Measurements from ENCODE around the gene KIF11.

KIF11 gene

GRCh38 chr10:92678206-92678605 lies 85.3 kb downstream of the KIF11 start:
- H3K36me3 ChIP-seq (ENCODE audit: control insufficient read depth in 1 of 2, insufficient read depth in 2 of 2, low read length in 2 of 2): no peaks in the 10 kb centered on the region
- no peaks in the 10 kb centered on the region for H3K79me1 ChIP-seq (ENCODE audit: low read length)
- no peak overlapping the region for H3K4me3 ChIP-seq (ENCODE audit: low read depth, low read length)
- no peak overlapping the region for H4K91ac ChIP-seq (ENCODE audit: low read depth, low read length)
- DNase-seq: no peak
- no peaks in the 10 kb centered on the region for H3K9me3 ChIP-seq (ENCODE audit: insufficient read depth, low read depth, low read length)
- no peak overlapping the region for H3K23ac ChIP-seq (ENCODE audit: low read length)
- H4K8ac ChIP-seq (ENCODE audit: low read depth, low read length): no peak overlapping the region
- H2BK120ac ChIP-seq (ENCODE audit: insufficient read depth, low read length, poor library complexity): no peak overlapping the region
- WGBS (ENCODE audit: extremely low coverage, insufficient coverage, insufficient read length): no CpG with 5 or more reads among the region's 5 CpGs
- H2AK5ac ChIP-seq (ENCODE audit: low read length): no peak overlapping the region
- H3K9ac ChIP-seq (ENCODE audit: low read length): no peak overlapping the region
- no peaks in the 10 kb centered on the region for H3K79me2 ChIP-seq (ENCODE audit: control insufficient read depth, insufficient read depth, low read length, poor library complexity)
- H3K4me2 ChIP-seq (ENCODE audit: low read length): no peak overlapping the region
- H3K27me3 ChIP-seq (ENCODE audit: insufficient read depth, low read length): no peaks in the 10 kb centered on the region
- no peak overlapping the region for H3K4ac ChIP-seq (ENCODE audit: low read depth, low read length)
- H2AFZ ChIP-seq (ENCODE audit: insufficient read depth, low read length, poor library complexity): no peak overlapping the region
- no peak overlapping the region for H3K14ac ChIP-seq (ENCODE audit: low read length)
- no peak overlapping the region for H3K27ac ChIP-seq (ENCODE audit: low read depth, low read length)
- no peak overlapping the region for H2BK5ac ChIP-seq (ENCODE audit: low read depth, low read length, poor library complexity)
- H4K12ac ChIP-seq (ENCODE audit: low read depth, low read length): no peak overlapping the region
- no peaks in the 10 kb centered on the region for H3K4me1 ChIP-seq (ENCODE audit: control insufficient read depth in 1 of 2, insufficient read depth in 2 of 2, low read length in 2 of 2)
- H3K18ac ChIP-seq (ENCODE audit: low read length): no peak overlapping the region
- no peak overlapping the region for H2BK12ac ChIP-seq (ENCODE audit: low read length)

- Histone ChIP-seq H2BK5ac (ENCODE audit: low read depth, low read length, poor library complexity) (no peak overlapping the region), H3K4me1 (ENCODE audit: control insufficient read depth in 1 of 2, insufficient read depth in 2 of 2, low read length in 2 of 2) (no peaks in the 10 kb centered on the region), H3K79me1 (ENCODE audit: low read length) (no peaks in the 10 kb centered on the region), H3K27me3 (ENCODE audit: insufficient read depth, low read length) (no peaks in the 10 kb centered on the region), H3K4ac (ENCODE audit: low read depth, low read length) (no peak overlapping the region), H3K23ac (ENCODE audit: low read length) (no peak overlapping the region), H3K4me2 (ENCODE audit: low read length) (no peak overlapping the region), H3K14ac (ENCODE audit: low read length) (no peak overlapping the region), H3K4me3 (ENCODE audit: low read depth, low read length) (no peak overlapping the region), H2BK12ac (ENCODE audit: low read length) (no peak overlapping the region), H2AK5ac (ENCODE audit: low read length) (no peak overlapping the region), H3K36me3 (ENCODE audit: control insufficient read depth in 1 of 2, insufficient read depth in 2 of 2, low read length in 2 of 2) (no peaks in the 10 kb centered on the region), H4K12ac (ENCODE audit: low read depth, low read length) (no peak overlapping the region), H3K27ac (ENCODE audit: low read depth, low read length) (no peak overlapping the region), H3K9ac (ENCODE audit: low read length) (no peak overlapping the region), H2BK120ac (ENCODE audit: insufficient read depth, low read length, poor library complexity) (no peak overlapping the region), H4K91ac (ENCODE audit: low read depth, low read length) (no peak overlapping the region), H3K18ac (ENCODE audit: low read length) (no peak overlapping the region), H3K9me3 (ENCODE audit: insufficient read depth, low read depth, low read length) (no peaks in the 10 kb centered on the region), H4K8ac (ENCODE audit: low read depth, low read length) (no peak overlapping the region), H2AFZ (ENCODE audit: insufficient read depth, low read length, poor library complexity) (no peak overlapping the region), H3K79me2 (ENCODE audit: control insufficient read depth, insufficient read depth, low read length, poor library complexity) (no peaks in the 10 kb centered on the region)
- DNase-seq: no peak
- no CpG with 5 or more reads among the region's 2 CpGs for WGBS (ENCODE audit: extremely low coverage, insufficient coverage, insufficient read length)
Measured at GRCh38 chr10:92681306-92681834, 88.4 kb downstream of the KIF11 start.

DNA sequence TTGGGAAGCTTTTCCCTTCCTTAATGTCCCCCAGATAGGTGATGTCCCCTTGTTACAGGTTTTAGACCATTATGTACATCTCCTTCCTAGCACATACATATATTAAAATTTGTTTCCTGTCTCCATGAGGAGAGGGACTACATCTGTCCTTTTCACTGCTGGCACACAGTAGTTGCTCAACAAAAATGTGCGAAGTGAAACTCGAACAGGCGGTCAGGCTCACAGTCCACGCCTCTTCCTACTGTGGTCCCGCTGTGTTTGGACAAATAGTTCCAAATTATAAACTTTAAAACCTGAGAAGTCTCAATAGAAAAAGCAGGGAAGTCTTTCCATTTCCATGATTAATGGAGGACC lies 95.6 kb downstream of the KIF11 start:
- H4K91ac ChIP-seq (ENCODE audit: low read depth, low read length): no peak overlapping the region
- H3K4me1 ChIP-seq (ENCODE audit: control insufficient read depth in 1 of 2, insufficient read depth in 2 of 2, low read length in 2 of 2): peaks cover 17 to 23% of the 10 kb centered on the region in 2 experiments
- no peak overlapping the region for H3K9ac ChIP-seq (ENCODE audit: low read length)
- no peak for DNase-seq
- H3K14ac ChIP-seq (ENCODE audit: low read length): no peak overlapping the region
- WGBS (ENCODE audit: extremely low coverage, insufficient coverage, insufficient read length): no CpG with 5 or more reads among the region's 5 CpGs
- H3K9me3 ChIP-seq (ENCODE audit: insufficient read depth, low read depth, low read length): peaks cover 5% of the 10 kb centered on the region
- no peak overlapping the region for H2AFZ ChIP-seq (ENCODE audit: insufficient read depth, low read length, poor library complexity)
- H2BK120ac ChIP-seq (ENCODE audit: insufficient read depth, low read length, poor library complexity): no peak overlapping the region
- no peaks in the 10 kb centered on the region for H3K36me3 ChIP-seq (ENCODE audit: control insufficient read depth in 1 of 2, insufficient read depth in 2 of 2, low read length in 2 of 2)
- no peak overlapping the region for H3K4me2 ChIP-seq (ENCODE audit: low read length)
- no peak overlapping the region for H3K27ac ChIP-seq (ENCODE audit: low read depth, low read length)
- no peak overlapping the region for H2BK12ac ChIP-seq (ENCODE audit: low read length)
- H3K23ac ChIP-seq (ENCODE audit: low read length): no peak overlapping the region
- H3K18ac ChIP-seq (ENCODE audit: low read length): no peak overlapping the region
- H3K79me2 ChIP-seq (ENCODE audit: control insufficient read depth, insufficient read depth, low read length, poor library complexity): no peaks in the 10 kb centered on the region
- no peak overlapping the region for H3K4me3 ChIP-seq (ENCODE audit: low read depth, low read length)
- no peak overlapping the region for H3K4ac ChIP-seq (ENCODE audit: low read depth, low read length)
- H4K8ac ChIP-seq (ENCODE audit: low read depth, low read length): no peak overlapping the region
- H2AK5ac ChIP-seq (ENCODE audit: low read length): no peak overlapping the region
- no peaks in the 10 kb centered on the region for H3K79me1 ChIP-seq (ENCODE audit: low read length)
- H4K12ac ChIP-seq (ENCODE audit: low read depth, low read length): no peak overlapping the region
- H3K27me3 ChIP-seq (ENCODE audit: insufficient read depth, low read length): peaks cover 47% of the 10 kb centered on the region
- no peak overlapping the region for H2BK5ac ChIP-seq (ENCODE audit: low read depth, low read length, poor library complexity)

DNA sequence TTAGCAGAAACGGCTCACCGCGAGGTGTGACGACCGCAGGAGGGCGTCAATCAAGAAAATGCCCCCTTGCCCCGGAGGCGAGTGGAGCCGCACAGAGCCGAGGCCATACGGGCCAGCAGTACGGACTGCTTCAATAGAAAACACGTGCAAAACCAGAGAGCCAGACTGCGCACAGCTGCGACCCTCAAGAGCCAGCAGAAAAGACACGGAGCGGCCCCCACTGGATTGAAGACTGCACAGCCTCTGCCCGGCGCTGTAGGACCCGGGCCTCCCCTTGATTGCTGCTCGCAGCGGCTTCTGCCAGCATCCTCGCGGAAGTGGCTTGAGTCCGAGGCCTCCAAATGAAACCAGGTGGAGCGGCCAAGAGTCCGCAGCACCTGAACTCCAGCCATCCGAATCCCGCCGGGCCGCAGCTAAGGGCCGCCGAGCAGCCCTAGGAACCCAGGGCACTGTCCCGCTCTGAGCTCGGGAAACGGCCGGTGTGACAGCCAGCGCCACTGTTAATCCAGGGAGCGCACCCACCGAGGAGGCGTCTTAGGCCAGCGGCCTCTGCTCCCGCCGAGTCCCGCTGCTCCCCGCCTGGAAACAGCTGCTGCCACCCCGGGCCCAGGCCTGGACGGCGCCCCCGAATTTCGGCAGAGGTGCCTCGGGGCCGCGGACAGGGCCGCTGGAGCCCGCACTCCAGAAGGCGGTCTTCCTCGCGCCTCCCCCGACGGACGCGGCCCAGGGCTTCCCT lies 96.2 kb downstream of the KIF11 start:
- no peak overlapping the region for H4K12ac ChIP-seq (ENCODE audit: low read depth, low read length)
- H3K36me3 ChIP-seq (ENCODE audit: control insufficient read depth in 1 of 2, insufficient read depth in 2 of 2, low read length in 2 of 2): no peaks in the 10 kb centered on the region

More for the DNA sequence above, 96.2 kb downstream of the KIF11 start:
- no peak overlapping the region for H3K9ac ChIP-seq (ENCODE audit: low read length)
- no CpG with 5 or more reads among the region's 63 CpGs for WGBS (ENCODE audit: extremely low coverage, insufficient coverage, insufficient read length)
- H2AK5ac ChIP-seq (ENCODE audit: low read length): no peak overlapping the region
- H3K18ac ChIP-seq (ENCODE audit: low read length): no peak overlapping the region
- no peak overlapping the region for H3K14ac ChIP-seq (ENCODE audit: low read length)
- H3K27me3 ChIP-seq (ENCODE audit: insufficient read depth, low read length): peaks cover 47% of the 10 kb centered on the region
- H3K79me2 ChIP-seq (ENCODE audit: control insufficient read depth, insufficient read depth, low read length, poor library complexity): no peaks in the 10 kb centered on the region
- H3K4me1 ChIP-seq (ENCODE audit: control insufficient read depth in 1 of 2, insufficient read depth in 2 of 2, low read length in 2 of 2): peaks cover 17 to 23% of the 10 kb centered on the region in 2 experiments
- H3K9me3 ChIP-seq (ENCODE audit: insufficient read depth, low read depth, low read length): peaks cover 5% of the 10 kb centered on the region
- H3K4me2 ChIP-seq (ENCODE audit: low read length): peak overlapping the region; percentile 53
- no peak overlapping the region for H3K27ac ChIP-seq (ENCODE audit: low read depth, low read length)
- no peak overlapping the region for H2BK120ac ChIP-seq (ENCODE audit: insufficient read depth, low read length, poor library complexity)
- no peak overlapping the region for H2AFZ ChIP-seq (ENCODE audit: insufficient read depth, low read length, poor library complexity)
- peak; percentile 25 to 58 for DNase-seq
- no peak overlapping the region for H4K8ac ChIP-seq (ENCODE audit: low read depth, low read length)
- H3K23ac ChIP-seq (ENCODE audit: low read length): no peak overlapping the region
- no peak overlapping the region for H2BK5ac ChIP-seq (ENCODE audit: low read depth, low read length, poor library complexity)
- H4K91ac ChIP-seq (ENCODE audit: low read depth, low read length): no peak overlapping the region
- peak overlapping the region; percentile 48 for H3K4me3 ChIP-seq (ENCODE audit: low read depth, low read length)
- no peak overlapping the region for H3K4ac ChIP-seq (ENCODE audit: low read depth, low read length)
- H2BK12ac ChIP-seq (ENCODE audit: low read length): no peak overlapping the region
- H3K79me1 ChIP-seq (ENCODE audit: low read length): no peaks in the 10 kb centered on the region

All from trophoblast cell (in vitro differentiated cells and primary cell).